HL-60 (cell line): Measurements from ENCODE around the gene TPST1.

Experiments used
- GABPA ChIP-seq: IDR thresholded peaks from 2 replicates; pipeline ENCODE4 v1.6.1; 2012; ENCODE audit warnings: low read depth
- POLR2AphosphoS5 ChIP-seq: IDR thresholded peaks from 2 replicates; pipeline ENCODE4 v1.6.1; 2012; ENCODE audit warnings: low read depth
- REST ChIP-seq: IDR thresholded peaks from 2 replicates; pipeline ENCODE4 v1.6.1; 2012; ENCODE audit warnings: low read depth; ENCODE audit not compliant: insufficient replicate concordance
- TF ChIP-seq, protein P1 (sequence below): IDR thresholded peaks from one replicate; pipeline ENCODE4 v1.5.1; 2011; ENCODE audit warnings: low read length, control low read depth, inconsistent platforms; ENCODE audit not compliant: insufficient read depth

- TF ChIP-seq REST = no peak
- TF ChIP-seq, protein P1, sequence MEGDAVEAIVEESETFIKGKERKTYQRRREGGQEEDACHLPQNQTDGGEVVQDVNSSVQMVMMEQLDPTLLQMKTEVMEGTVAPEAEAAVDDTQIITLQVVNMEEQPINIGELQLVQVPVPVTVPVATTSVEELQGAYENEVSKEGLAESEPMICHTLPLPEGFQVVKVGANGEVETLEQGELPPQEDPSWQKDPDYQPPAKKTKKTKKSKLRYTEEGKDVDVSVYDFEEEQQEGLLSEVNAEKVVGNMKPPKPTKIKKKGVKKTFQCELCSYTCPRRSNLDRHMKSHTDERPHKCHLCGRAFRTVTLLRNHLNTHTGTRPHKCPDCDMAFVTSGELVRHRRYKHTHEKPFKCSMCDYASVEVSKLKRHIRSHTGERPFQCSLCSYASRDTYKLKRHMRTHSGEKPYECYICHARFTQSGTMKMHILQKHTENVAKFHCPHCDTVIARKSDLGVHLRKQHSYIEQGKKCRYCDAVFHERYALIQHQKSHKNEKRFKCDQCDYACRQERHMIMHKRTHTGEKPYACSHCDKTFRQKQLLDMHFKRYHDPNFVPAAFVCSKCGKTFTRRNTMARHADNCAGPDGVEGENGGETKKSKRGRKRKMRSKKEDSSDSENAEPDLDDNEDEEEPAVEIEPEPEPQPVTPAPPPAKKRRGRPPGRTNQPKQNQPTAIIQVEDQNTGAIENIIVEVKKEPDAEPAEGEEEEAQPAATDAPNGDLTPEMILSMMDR = no peak
- TF ChIP-seq POLR2AphosphoS5 = no peak
- TF ChIP-seq GABPA = no peak
Observed at GRCh38 chr7:66227808-66228207, 22.7 kb downstream of the TPST1 start.
